SU-DHL-6 (cell line): ENCODE data around the gene ACADL.

Source experiments
- H2AFZ ChIP-seq: fragments of 200-600 bp; sonication (generic); 2 replicates; pipeline ENCODE4 v1.6.1; 2014; ENCODE audit warnings: low read depth, mild to moderate bottlenecking, moderate library complexity, mixed read lengths, antibody characterized with exemption, low read length; ENCODE audit not compliant: severe bottlenecking
- H3F3A ChIP-seq: fragments of 200-600 bp; shearing (Covaris generic); 2 replicates; pipeline ENCODE4 v1.6.0; 2016; ENCODE audit warnings: antibody characterized with exemption, mild to moderate bottlenecking; ENCODE audit not compliant: insufficient read depth
- H3K27ac ChIP-seq: fragments of 200-600 bp; sonication (generic); 2 replicates; pipeline ENCODE4 v1.5.1; 2016; ENCODE audit warnings: low read depth, mild to moderate bottlenecking, low read length, moderate library complexity, mixed read lengths
- H3K27me3 ChIP-seq: fragments of 200-600 bp; sonication (generic), shearing (Covaris generic); 2 replicates; pipeline ENCODE4 v1.6.0; 2014; ENCODE audit warnings: mild to moderate bottlenecking, low read length
- H3K36me3 ChIP-seq: fragments of 200-600 bp; sonication (generic); 2 replicates; pipeline ENCODE4 v1.6.1; 2014; ENCODE audit warnings: mild to moderate bottlenecking, low read length, mixed read lengths
- H3K4me2 ChIP-seq: fragments of 300-600, 200-600 bp; shearing (Covaris generic), sonication (generic); 2 replicates; pipeline ENCODE4 v1.6.0; 2014; ENCODE audit warnings: low read length, low read depth, mild to moderate bottlenecking; ENCODE audit not compliant: poor library complexity, severe bottlenecking
- H3K4me3 ChIP-seq: fragments of 200-600 bp; sonication (generic); 2 replicates; pipeline ENCODE4 v1.5.1; 2014; ENCODE audit warnings: antibody characterized with exemption, low read length, mild to moderate bottlenecking, mixed read lengths; ENCODE audit not compliant: insufficient read depth, poor library complexity, severe bottlenecking
- H3K79me2 ChIP-seq: fragments of 200-600 bp; sonication (generic); 2 replicates; pipeline ENCODE4 v1.6.1; 2014; ENCODE audit warnings: mild to moderate bottlenecking, low read length, moderate library complexity; ENCODE audit not compliant: insufficient read depth
- H3K9ac ChIP-seq: fragments of 200-600 bp; sonication (generic); 2 replicates; pipeline ENCODE4 v1.7.0; 2014; ENCODE audit warnings: mild to moderate bottlenecking, low read length
- H3K9me2 ChIP-seq: fragments of 200-600 bp; sonication (generic); replicated peaks from 2 replicates; pipeline ENCODE4 v1.6.1; 2014; ENCODE audit warnings: low read length; ENCODE audit not compliant: insufficient read depth
- H3K9me3 ChIP-seq: fragments of 200-600 bp; sonication (generic); 2 replicates; pipeline ENCODE4 v1.6.1; 2014; ENCODE audit warnings: low read length, mixed read lengths; ENCODE audit not compliant: insufficient read depth
- H4K20me1 ChIP-seq: fragments of 200-600 bp; sonication (generic); 2 replicates; pipeline ENCODE4 v1.6.1; 2014; ENCODE audit warnings: low read depth, mild to moderate bottlenecking, antibody characterized with exemption, low read length, moderate library complexity, mixed read lengths
- EZH2phosphoT487 ChIP-seq: fragments of 200-600 bp; sonication (generic), shearing (Covaris generic); conservative IDR thresholded peaks from 2 replicates; pipeline ENCODE4 v1.6.1; 2018; ENCODE audit warnings: mild to moderate bottlenecking, antibody characterized with exemption, low read length, moderate library complexity, mixed read lengths
- TF ChIP-seq, protein P1 (sequence below): fragments of 200-600 bp; sonication (generic); IDR thresholded peaks from one replicate; pipeline ENCODE4 v1.5.1; 2017; ENCODE audit warnings: antibody characterized with exemption, mild to moderate bottlenecking, low read length, moderate library complexity; ENCODE audit not compliant: insufficient read depth, poor library complexity, severe bottlenecking

ACADL gene

DNA sequence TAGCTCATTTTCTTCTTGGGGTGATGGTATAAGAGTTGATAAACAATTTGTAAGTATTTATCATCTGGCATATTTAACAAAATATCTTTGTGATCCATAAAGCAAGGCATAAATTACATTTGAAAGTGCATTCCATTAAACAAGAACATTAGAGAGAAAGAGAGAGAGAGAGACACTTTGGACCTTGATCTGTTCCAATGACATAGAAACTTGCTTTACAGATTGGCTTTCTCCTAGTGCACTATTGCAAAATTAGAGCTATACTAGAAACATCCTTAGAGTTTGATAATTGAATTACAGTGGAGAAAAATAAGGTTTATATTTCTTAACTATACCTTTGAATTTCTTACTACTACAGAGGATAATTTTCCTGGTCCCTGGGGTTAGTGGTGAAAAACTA is 5.7 kb upstream of the ACADL start:
- H3K9me3 ChIP-seq: no peaks in the 10 kb centered on the region
- H4K20me1 ChIP-seq: no peaks in the 10 kb centered on the region
- no peak overlapping the region for H3K9ac ChIP-seq
- no peaks in the 10 kb centered on the region for H3F3A ChIP-seq
- H3K4me3 ChIP-seq: no peak overlapping the region
- H3K9me2 ChIP-seq: no peaks in the 10 kb centered on the region
- H3K4me2 ChIP-seq: no peak overlapping the region
- no peak overlapping the region for H3K27ac ChIP-seq
- H3K27me3 ChIP-seq: no peaks in the 10 kb centered on the region
- TF ChIP-seq, protein P1, sequence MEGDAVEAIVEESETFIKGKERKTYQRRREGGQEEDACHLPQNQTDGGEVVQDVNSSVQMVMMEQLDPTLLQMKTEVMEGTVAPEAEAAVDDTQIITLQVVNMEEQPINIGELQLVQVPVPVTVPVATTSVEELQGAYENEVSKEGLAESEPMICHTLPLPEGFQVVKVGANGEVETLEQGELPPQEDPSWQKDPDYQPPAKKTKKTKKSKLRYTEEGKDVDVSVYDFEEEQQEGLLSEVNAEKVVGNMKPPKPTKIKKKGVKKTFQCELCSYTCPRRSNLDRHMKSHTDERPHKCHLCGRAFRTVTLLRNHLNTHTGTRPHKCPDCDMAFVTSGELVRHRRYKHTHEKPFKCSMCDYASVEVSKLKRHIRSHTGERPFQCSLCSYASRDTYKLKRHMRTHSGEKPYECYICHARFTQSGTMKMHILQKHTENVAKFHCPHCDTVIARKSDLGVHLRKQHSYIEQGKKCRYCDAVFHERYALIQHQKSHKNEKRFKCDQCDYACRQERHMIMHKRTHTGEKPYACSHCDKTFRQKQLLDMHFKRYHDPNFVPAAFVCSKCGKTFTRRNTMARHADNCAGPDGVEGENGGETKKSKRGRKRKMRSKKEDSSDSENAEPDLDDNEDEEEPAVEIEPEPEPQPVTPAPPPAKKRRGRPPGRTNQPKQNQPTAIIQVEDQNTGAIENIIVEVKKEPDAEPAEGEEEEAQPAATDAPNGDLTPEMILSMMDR: no peak
- TF ChIP-seq EZH2phosphoT487: no peak
- no peaks in the 10 kb centered on the region for H3K79me2 ChIP-seq
- H3K36me3 ChIP-seq: no peaks in the 10 kb centered on the region
- H2AFZ ChIP-seq: no peak overlapping the region

DNA sequence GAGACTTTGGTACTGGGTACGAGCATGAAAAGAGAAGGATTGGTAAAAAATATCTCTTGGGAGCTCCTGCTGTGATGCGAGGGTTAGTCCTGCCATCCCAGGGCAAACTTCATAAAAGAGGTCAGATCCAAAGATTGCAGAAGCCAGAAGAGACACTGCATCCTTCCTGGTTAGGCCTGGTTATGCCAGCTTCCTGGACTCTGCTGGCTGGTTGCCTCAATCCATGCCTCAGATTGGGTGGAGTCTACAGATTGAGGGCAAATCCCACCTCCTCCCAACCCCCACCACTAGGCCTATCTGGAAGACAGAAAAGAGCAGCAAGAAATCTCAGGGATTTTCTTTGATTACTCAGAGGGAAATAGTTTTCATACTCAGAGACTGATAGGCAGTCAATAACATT is 5.3 kb upstream of the ACADL start:
- TF ChIP-seq EZH2phosphoT487: no peak
- TF ChIP-seq, protein P1: no peak
- no peak overlapping the region for H3K9ac ChIP-seq
- no peaks in the 10 kb centered on the region for H3K36me3 ChIP-seq
- no peaks in the 10 kb centered on the region for H3K27me3 ChIP-seq
- H4K20me1 ChIP-seq: no peaks in the 10 kb centered on the region
- no peak overlapping the region for H2AFZ ChIP-seq
- H3K79me2 ChIP-seq: no peaks in the 10 kb centered on the region
- no peak overlapping the region for H3K27ac ChIP-seq
- H3K9me2 ChIP-seq: no peaks in the 10 kb centered on the region
- H3F3A ChIP-seq: no peaks in the 10 kb centered on the region
- H3K4me3 ChIP-seq: no peak overlapping the region
- no peak overlapping the region for H3K4me2 ChIP-seq
- H3K9me3 ChIP-seq: no peaks in the 10 kb centered on the region

DNA sequence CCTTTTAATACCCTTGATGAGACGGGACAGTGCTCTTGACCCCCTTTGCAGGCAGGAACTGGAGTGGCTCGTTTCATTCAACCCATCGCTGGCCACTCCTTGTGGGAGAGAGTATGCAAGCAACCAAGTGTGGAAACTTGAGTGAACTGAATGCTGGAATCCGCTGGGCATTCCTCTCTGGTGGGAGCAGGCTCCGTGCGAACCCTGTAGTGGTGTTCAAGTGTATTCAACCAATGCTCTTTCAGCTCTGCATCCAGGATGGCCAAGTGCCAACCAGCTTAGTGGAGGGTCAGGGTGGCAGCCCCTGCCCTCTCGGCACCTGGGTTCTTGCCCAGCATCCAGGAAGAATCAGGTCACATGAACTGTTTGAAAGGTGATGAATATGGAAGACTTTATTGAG is 3.3 kb upstream of the ACADL start:
- H3K9me2 ChIP-seq: no peaks in the 10 kb centered on the region
- no peaks in the 10 kb centered on the region for H3F3A ChIP-seq
- no peak overlapping the region for H3K27ac ChIP-seq
- H3K4me2 ChIP-seq: no peak overlapping the region
- TF ChIP-seq EZH2phosphoT487: no peak
- TF ChIP-seq, protein P1: no peak
- H3K27me3 ChIP-seq: no peaks in the 10 kb centered on the region
- H2AFZ ChIP-seq: no peak overlapping the region
- no peaks in the 10 kb centered on the region for H3K36me3 ChIP-seq
- no peaks in the 10 kb centered on the region for H3K9me3 ChIP-seq
- no peaks in the 10 kb centered on the region for H4K20me1 ChIP-seq
- no peaks in the 10 kb centered on the region for H3K79me2 ChIP-seq
- no peak overlapping the region for H3K9ac ChIP-seq
- H3K4me3 ChIP-seq: no peak overlapping the region
